Neural cell (in vitro differentiated cells): ENCODE results near the gene SNX13. TPM values are rescaled to one million over a fixed set of nuclear protein-coding genes. Genes with fewer than 3 reads are reported as not detected.

Experiments used
- H2AFZ ChIP-seq: fragments of 200-600, 300-800 bp; sonication (generic), shearing (Covaris generic); 2 replicates; pipeline ENCODE4 v1.6.0; 2014; ENCODE audit warnings: low read depth, mild to moderate bottlenecking, antibody characterized with exemption, low read length, moderate library complexity
- H3F3A ChIP-seq: fragments of 200-600 bp; shearing (Covaris generic); 2 replicates; pipeline ENCODE4 v1.6.1; 2016; ENCODE audit warnings: mild to moderate bottlenecking, moderate library complexity, mixed read lengths, antibody characterized with exemption, low read length; ENCODE audit not compliant: insufficient read depth, poor library complexity, severe bottlenecking
- H3K27ac ChIP-seq: fragments of 200-600, 300-800 bp; sonication (generic), shearing (Covaris generic); 2 replicates; pipeline ENCODE4 v1.5.1; 2014; ENCODE audit warnings: mild to moderate bottlenecking, low read length, moderate library complexity
- H3K27me3 ChIP-seq: fragments of 300-800, 200-600 bp; sonication (generic), shearing (Covaris generic); 2 replicates; pipeline ENCODE4 v1.6.0; 2014; ENCODE audit warnings: mild to moderate bottlenecking, low read depth, low read length, moderate library complexity; ENCODE audit not compliant: insufficient read depth
- H3K36me3 ChIP-seq: fragments of 300-800, 200-600 bp; sonication (generic), shearing (Covaris generic); 2 replicates; pipeline ENCODE4 v1.5.1; 2014; ENCODE audit warnings: mild to moderate bottlenecking, antibody characterized with exemption, low read length, moderate library complexity; ENCODE audit not compliant: insufficient read depth
- H3K4me2 ChIP-seq: fragments of 300-800, 200-600 bp; sonication (generic), shearing (Covaris generic); 2 replicates; pipeline ENCODE4 v1.6.0; 2014; ENCODE audit warnings: mild to moderate bottlenecking, low read length
- H3K4me3 ChIP-seq: fragments of 300-800, 200-600 bp; sonication (generic), shearing (Covaris generic); 2 replicates; pipeline ENCODE4 v1.5.1; 2014; ENCODE audit warnings: mild to moderate bottlenecking, low read length, moderate library complexity
- H3K79me2 ChIP-seq: fragments of 200-600 bp; shearing (Covaris generic); replicated peaks from 2 replicates; pipeline ENCODE4 v1.6.0; 2014; ENCODE audit warnings: mild to moderate bottlenecking, low read length, moderate library complexity; ENCODE audit not compliant: insufficient read depth
- H3K9ac ChIP-seq: fragments of 300-800, 200-600 bp; sonication (generic), shearing (Covaris generic); 2 replicates; pipeline ENCODE4 v1.6.1; 2016; ENCODE audit warnings: mild to moderate bottlenecking, low read length, mixed read lengths
- H3K9me2 ChIP-seq: fragments of 200-600 bp; shearing (Covaris generic); 2 replicates; pipeline ENCODE4 v1.6.1; 2016; ENCODE audit warnings: mild to moderate bottlenecking, low read length, mixed read lengths; ENCODE audit not compliant: insufficient read depth
- H3K9me3 ChIP-seq: fragments of 200-600, 300-800 bp; sonication (generic), shearing (Covaris generic); 2 replicates; pipeline ENCODE4 v1.6.1; 2016; ENCODE audit warnings: mild to moderate bottlenecking, mixed run types, low read length, moderate library complexity, mixed read lengths
- H4K20me1 ChIP-seq: fragments of 200-600 bp; shearing (Covaris generic); 2 replicates; pipeline ENCODE4 v1.6.1; 2016; ENCODE audit warnings: mild to moderate bottlenecking, mixed run types; ENCODE audit not compliant: insufficient read depth
- CTCF ChIP-seq: fragments of 450-650 bp; IDR thresholded peaks from 2 replicates; pipeline ENCODE4 v1.5.1; 2014; ENCODE audit warnings: antibody characterized with exemption, mild to moderate bottlenecking, moderate library complexity; ENCODE audit not compliant: poor library complexity, severe bottlenecking
- MXI1 ChIP-seq: fragments of 450-650 bp; conservative IDR thresholded peaks from 2 replicates; pipeline ENCODE4 v1.6.1; 2014; ENCODE audit warnings: antibody characterized with exemption, mild to moderate bottlenecking; ENCODE audit not compliant: poor library complexity, severe bottlenecking
- POLR2AphosphoS5 ChIP-seq: IDR thresholded peaks from 2 replicates; pipeline ENCODE4 v1.6.1; 2012
- RAD21 ChIP-seq: fragments of 450-650 bp; conservative IDR thresholded peaks from 2 replicates; pipeline ENCODE4 v1.6.1; 2014; ENCODE audit warnings: antibody characterized with exemption, mild to moderate bottlenecking, moderate library complexity
- REST ChIP-seq: IDR thresholded peaks from 2 replicates; pipeline ENCODE4 v1.6.1; 2012; ENCODE audit warnings: borderline replicate concordance
- SMC3 ChIP-seq: fragments of 450-650 bp; conservative IDR thresholded peaks from 2 replicates; pipeline ENCODE4 v1.6.1; 2014; ENCODE audit warnings: antibody characterized with exemption, mild to moderate bottlenecking, moderate library complexity; ENCODE audit not compliant: poor library complexity
- TAF1 ChIP-seq: IDR thresholded peaks from 2 replicates; pipeline ENCODE4 v1.6.1; 2012; ENCODE audit warnings: low read depth
- polyA plus RNA-seq: library from polyadenylated mRNA; depleted of rRNA; stranded (reverse); fragments of >200 nt; gene quantifications from 2 replicates; pipeline ENCODE4 v1.2.3, GENCODE V29; 2014

Gene SNX13
- polyA plus RNA-seq, 1 donor from 2014 or later, result 50.6 TPM

DNA sequence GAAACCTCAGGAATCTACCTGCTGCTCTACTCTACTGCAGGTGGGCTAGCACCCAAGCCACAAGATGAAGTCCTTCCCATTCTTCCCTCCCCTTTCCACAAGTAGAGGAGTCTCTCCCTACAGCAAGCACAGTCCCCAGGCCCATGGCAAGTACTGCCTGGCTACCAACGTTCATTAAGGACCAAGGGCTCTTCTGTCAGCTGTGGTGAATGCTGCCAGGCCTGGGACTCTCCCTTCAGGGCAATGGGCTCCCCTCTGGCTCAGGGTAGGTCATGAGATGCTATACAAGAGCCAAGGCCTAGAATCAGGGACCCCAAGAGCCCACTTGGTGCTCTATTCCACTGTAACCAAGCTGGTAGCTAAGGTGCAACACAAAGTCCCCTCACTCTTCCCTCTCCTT is 39.8 kb downstream of the SNX13 start:
- peaks cover 22% of the 10 kb centered on the region for H3K79me2 ChIP-seq
- no peaks in the 10 kb centered on the region for H4K20me1 ChIP-seq
- H3F3A ChIP-seq, result no peaks in the 10 kb centered on the region
- H3K9me3 ChIP-seq, result no peaks in the 10 kb centered on the region
- no peaks in the 10 kb centered on the region for H3K36me3 ChIP-seq
- H3K27ac ChIP-seq, result no peak overlapping the region
- TF ChIP-seq REST (no peak), TAF1 (no peak)
- no peak overlapping the region for H3K4me3 ChIP-seq
- no peak overlapping the region for H3K9ac ChIP-seq
- no peaks in the 10 kb centered on the region for H3K9me2 ChIP-seq
- no peak overlapping the region for H2AFZ ChIP-seq
- no peak overlapping the region for H3K4me2 ChIP-seq
- H3K27me3 ChIP-seq, result no peaks in the 10 kb centered on the region

DNA sequence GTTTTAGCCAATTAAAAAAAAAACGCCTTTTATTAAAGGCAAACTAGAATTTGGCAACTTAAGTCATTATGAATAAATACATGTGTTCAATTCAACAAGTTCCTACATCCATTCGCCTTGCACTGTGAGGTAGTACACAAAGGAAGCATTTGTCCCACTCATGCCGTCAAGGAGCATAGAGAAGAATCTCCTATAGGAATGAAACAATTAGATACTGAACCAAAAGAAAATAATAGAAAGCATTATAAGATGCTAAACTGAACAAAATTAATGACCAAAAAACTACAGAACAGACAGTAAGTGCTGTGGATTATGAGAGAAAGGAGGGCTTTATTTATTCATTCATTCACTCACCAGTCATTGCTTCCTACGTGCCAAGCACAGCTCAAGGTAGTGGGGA is 42.2 kb downstream of the SNX13 start:
- no peak overlapping the region for H3K4me2 ChIP-seq
- H3K9ac ChIP-seq, result no peak overlapping the region
- H3K9me2 ChIP-seq, result no peaks in the 10 kb centered on the region
- no peaks in the 10 kb centered on the region for H3K9me3 ChIP-seq
- H3K27me3 ChIP-seq, result no peaks in the 10 kb centered on the region
- H3K27ac ChIP-seq, result no peak overlapping the region
- no peak overlapping the region for H2AFZ ChIP-seq
- H3K4me3 ChIP-seq, result no peak overlapping the region
- TF ChIP-seq RAD21 (no peak), REST (no peak), MXI1 (no peak), CTCF (no peak), POLR2AphosphoS5 (no peak), SMC3 (no peak)
- H3K36me3 ChIP-seq, result no peaks in the 10 kb centered on the region
- no peaks in the 10 kb centered on the region for H3F3A ChIP-seq
- H4K20me1 ChIP-seq, result no peaks in the 10 kb centered on the region
- H3K79me2 ChIP-seq, result peaks cover 10% of the 10 kb centered on the region
